Stimulated activated CD8-positive, alpha-beta memory T cell treated with anti-CD3 and anti-CD28 coated beads, Interleukin-7, amount 100 ng/mL, for 48 hours (primary cell): ENCODE results near the gene SLC30A5.
"Not testable (repeated sequence)": the region's sequence is repeated elsewhere in the genome, so short reads cannot be mapped to it uniquely, and the experiment has no call there.

Experiments
- DNase-seq, 2 donors: peaks; one replicate each; pipeline ENCODE4 v3.0.0-alpha.2; 2020; ENCODE audit warnings: low read depth in 1 of 2; ENCODE audit errors: extremely low read depth in 1 of 2

Gene SLC30A5

DNA sequence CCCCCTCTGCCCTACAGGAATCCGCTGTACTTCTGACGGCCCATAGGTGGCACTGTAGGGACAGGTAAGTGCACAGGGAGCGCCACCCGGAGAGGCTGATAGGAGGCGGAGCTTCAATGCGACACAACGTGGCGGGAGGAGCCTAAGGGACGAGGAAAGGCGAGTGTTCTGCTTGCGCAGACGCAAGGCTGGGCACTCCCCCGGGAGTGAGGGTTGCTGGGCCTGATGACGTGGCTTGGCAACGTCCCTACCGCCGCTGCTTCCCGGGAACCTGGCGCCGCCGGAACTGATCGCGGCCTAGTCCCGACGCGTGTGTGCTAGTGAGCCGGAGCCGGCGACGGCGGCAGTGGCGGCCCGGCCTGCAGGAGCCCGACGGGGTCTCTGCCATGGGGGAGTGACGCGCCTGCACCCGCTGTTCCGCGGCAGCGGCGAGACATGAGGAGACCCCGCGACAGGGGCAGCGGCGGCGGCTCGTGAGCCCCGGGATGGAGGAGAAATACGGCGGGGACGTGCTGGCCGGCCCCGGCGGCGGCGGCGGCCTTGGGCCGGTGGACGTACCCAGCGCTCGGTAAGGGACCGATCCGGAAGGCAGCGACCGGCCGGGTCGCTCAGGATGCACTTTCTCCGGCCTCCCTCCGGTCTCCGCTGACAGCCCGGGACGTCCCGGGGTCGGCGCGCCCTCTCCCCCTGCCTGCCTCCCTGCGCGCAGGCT, at the start of gene SLC30A5:
Gene SLC30A5, plus strand, starts transcription at position 244 of the 712 bp plus-strand sequence. Its CDS starts 242 bp downstream, at position 486.
- peak; percentile 97 to 99 for DNase-seq

DNA sequence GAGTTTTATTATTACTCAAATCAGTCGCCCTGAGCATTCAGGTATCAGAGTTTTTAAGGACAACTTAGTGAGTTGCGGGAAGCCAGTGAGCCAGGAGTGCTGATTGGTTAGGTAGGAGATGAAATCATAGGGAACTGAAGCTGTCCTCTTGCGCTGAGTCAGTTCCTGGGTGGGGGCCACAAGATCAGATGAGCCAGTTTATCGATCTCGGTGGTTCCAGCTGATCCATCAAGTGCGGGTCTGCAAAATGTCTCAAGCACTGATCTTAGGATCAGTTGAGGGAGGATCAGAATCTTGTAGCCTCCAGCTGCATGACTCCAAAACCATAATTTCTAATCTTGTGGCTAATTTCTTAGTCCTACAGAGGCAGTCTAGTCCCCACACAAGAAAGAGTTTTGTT, 48.6 kb upstream of the SLC30A5 start:
- not testable (repeated sequence) for DNase-seq

DNA sequence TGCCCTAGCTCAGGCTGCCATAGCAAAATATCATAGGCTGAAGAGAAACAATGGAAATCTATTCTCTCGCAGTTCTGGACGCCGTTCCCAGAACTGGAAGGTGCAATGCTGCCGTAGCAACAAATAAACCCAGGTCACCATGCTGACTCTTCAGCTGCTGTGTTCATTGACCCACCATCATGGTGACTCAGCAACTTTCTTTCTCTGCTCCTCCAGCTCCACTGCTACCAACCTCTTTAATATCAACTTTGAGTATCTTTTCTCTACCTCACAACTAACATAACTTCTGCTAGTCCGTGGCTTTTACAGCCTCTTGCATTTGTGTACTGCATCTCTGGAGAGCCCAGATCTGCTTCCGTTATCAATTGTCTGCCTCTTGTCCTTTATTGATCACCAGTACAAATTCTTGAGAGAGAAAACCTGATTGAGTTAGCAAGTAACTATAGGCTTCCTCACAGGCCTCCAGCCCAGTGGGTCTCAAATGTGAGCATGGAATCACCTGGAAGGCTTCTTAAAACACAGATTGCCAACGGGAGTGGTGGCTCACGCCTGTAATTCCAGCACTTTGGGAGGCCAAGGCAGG, 47.3 kb upstream of the SLC30A5 start:
- DNase-seq = no peak

DNA sequence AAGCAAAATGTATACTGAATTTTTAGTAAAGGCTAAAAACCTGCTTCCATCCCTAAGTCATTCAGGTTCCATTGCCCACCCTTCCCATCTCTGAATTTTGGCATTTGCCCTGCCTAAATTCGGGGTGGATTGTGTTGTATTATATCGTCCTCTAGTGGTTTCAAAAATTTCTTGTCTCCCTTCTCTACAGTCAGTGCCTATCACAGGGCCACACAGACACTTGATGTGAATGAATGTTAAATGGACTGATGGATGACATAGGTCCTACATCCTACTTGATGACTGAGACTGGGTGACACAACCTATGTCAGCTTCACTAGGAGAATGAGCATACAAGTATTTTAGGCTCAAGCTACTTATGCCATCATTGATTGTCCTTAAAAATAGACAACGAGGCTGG, 45.6 kb upstream of the SLC30A5 start:
- no peak for DNase-seq

DNA sequence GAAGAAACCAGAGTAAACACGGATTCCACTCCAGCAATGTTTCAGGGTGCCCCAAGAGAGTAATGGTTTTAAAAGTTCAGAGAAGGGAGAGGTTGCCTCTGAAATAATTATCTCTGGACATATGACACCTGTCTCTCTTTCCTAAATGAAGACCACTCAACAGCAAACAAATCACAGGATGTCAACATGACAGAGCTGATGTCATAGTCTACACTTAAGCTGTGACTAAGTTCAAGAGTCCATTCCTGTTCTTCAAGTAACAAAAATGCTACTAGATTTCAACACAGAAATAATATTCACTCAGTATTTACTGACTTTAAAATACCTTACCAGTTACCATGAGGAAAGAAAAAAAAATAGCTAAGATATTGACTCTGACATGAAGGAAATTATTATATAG, 44.7 kb upstream of the SLC30A5 start:
- no peak for DNase-seq

DNA sequence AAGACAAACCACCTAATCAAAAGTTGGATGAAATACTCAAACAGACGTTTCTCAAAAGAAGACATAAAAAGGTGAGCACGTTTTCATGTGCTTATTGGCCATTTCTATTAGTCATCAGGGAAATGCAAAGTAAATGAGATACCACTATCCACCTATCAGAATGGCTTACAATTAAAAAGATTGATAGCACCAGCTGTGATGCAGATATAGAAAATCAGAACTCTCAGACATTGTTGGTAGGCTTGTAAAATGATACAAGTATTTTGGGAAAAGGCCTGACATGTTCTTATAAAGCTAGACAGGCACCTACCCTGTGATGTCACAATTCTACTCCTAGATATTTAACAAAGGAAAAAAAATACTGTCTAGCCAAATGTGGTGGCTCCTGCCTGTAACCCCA, 44.0 kb upstream of the SLC30A5 start:
- DNase-seq = no peak

DNA sequence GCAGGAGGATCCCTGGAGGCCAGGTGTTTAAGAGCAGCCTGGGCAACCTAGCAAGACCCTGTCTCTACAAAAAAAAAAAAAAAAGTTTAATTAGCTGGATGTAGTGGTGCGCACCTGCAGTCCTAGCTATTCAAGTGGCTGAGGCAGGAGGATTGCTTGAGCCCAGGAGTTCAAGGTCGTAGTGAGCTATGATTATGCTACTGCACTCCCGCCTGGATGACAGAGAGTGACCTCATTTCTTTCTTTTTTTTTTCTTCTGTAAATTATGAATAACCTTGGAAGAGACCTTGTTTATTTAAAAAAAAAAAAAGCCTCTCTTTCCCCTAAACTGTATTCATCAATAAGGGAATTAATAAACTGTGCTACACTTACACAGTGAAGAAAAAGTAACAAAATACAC, 43.6 kb upstream of the SLC30A5 start:
- no peak for DNase-seq

DNA sequence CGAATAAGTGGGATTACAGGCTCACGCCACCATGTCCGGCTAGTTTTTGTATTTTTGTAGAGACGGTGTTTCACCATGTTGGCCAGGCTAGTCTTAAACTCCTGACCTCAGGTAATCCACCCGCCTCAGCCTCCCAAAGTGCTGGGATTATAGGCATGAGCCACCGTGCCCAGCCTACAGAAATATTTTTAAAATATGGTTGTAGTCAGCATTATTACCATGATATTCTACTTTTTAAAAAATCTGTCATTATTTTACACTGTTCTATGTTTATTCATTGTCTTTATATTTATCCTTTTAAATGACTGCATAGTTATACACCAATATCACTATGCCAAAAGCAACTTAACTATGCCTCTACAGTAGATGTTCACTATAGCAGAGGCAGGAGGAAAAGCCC, 41.6 kb upstream of the SLC30A5 start:
- no peak for DNase-seq

DNA sequence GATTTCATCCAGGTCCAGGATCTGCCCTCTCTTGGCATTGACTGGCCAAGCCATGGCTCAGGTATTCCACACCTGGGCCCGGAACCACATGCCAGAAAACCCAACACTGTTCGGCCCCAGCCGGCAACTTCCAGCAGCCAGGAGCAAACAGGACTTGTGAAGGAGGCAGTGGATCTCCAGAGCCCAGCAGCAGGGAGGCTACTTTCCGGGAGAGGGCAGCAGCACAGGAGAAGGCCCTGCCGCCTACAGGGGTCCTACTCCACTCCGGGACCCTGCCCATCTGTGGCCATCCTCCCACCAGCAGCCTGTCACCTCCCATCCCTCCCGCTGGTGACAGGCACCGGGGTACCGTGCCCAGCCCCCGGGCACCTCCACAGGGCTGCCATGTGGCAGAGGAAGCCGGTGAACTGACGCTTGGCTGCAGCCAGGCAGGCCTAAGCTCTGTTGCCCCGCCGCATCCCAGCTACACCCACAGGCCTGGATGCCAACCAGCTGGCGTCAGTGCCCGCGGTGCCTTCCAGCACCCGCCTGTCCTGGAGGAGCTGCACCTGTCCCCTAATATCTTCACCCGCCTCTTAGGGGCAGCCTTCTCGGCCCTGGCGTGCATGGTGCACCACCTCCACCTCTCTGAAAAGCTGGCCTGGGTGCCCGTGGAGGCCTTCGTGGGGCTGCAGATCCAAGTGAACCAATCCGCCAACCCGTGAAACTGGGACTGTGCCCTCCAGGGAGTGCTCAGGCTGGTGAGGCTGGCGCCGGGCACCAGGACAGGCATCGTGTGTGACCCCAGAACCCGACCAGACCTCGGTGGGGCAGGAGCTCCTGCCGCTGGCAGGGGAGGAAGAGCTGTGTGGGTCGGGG, 18.9 kb upstream of the SLC30A5 start:
- DNase-seq = no peak

DNA sequence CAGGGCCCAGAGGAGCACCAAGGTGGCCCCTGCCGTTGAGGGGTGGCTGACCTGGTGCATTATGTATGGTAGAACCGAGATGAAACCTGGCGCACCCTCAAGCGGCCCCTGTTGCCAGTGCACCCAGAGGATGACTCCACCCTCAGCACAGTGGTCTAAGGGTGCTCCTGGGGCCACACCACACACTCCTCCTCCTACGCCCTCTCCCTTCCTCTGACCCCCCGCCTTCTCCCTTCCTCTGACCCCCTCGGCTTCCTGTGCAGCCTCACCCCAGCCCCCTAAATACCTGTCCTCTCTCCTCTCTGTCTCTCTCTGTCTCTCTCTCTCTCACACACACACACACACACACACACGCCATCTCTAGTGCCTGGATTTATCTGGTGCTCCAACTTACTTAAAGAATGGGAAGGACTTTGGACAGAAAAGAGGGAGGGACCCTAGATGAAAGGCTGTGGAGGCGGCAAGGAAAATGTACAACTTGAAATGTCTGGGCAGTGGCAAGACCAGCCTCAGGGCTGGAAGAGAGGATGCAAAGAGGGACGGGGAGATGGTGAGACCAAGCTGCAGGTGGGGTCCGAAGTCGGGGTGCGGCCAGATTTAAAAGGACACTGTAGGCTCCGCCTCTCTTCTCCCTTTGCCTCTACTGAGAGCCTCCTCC, 18.2 kb upstream of the SLC30A5 start:
- DNase-seq = no peak

DNA sequence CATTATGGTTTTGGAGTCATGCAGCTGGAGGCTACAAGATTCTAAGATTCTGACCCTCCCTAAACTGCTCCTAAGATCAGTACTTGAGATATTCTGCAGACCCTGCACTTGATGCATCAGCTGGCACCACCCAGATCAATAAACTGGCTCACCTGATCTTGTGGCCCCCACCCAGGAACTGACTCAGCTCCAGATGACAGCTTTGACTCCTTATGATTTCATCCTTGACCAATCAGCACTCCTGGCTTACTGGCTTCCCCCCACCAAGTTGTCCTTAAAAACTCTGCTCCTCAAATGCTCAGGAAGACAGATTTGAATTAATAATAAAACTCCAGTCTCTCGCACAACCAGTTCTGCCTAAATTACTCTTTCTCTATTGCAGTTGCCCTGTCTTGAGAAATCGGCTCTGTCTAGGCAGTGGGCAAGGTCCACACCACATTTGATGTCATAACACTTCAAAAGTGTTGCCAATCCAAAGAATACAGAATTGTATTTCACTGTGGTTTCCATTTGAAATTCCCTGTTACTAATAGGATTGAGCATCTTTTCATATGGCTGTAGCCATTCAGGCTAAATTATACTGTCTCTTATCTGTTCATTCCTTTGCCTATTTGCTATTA, 14.8 kb upstream of the SLC30A5 start:
- no peak for DNase-seq

DNA sequence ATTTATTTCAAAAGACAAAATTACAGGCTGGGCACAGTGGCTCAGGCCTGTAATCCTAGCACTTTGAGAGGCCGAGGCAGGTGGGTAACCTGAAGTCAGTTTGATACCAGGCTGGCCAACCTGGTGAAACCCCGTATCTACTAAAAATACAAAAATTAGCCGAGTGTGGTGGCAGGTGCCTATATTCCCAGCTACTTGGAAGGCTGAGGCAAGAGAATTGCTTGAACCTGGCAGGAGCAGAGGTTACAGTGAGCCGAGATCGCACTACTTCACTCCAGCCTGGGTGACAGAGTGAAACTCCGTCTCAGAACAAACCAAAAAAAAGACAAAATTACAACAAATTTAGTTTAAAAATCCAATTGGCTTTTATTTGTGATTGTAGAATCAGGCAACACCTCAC, 14.3 kb upstream of the SLC30A5 start:
- no peak for DNase-seq

DNA sequence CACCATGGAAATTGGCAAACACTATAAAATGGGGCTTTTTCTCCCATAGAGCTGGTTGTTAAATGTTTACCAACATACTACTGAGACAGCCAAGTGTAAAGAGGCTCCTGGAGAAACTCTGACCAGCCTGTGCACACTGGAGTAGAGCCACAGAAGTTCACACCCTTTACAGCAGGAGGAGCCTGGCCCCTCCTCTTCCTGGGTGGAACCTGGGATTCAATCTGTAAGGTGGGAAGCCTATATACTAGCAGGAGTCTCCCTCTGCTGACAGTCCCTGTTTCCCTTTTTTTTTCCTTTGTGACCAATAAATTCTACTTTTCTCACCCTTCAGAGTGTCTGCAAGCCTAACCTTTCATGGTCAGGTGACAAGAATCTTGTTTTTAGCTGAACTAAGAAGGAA, 10.4 kb upstream of the SLC30A5 start:
- no peak for DNase-seq

DNA sequence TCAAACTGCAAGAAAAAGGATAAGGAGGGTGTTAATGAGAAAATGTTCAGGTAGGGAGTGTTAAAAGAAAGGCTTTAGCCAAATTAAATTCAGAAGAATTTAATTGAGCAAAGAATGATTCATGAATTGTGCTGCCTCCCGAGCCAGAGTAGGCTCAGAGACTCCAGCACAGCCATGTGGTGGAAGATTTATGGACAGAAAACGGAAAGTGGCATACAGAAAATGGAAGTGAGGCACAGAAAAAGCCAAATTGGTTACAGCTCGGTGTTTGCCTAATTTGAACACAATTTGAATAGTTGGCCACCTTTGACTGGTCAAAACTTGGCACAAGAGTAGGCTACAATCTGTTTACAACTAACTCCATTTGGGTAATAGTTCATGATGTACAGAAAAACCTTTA, 9.6 kb upstream of the SLC30A5 start:
- DNase-seq = no peak

DNA sequence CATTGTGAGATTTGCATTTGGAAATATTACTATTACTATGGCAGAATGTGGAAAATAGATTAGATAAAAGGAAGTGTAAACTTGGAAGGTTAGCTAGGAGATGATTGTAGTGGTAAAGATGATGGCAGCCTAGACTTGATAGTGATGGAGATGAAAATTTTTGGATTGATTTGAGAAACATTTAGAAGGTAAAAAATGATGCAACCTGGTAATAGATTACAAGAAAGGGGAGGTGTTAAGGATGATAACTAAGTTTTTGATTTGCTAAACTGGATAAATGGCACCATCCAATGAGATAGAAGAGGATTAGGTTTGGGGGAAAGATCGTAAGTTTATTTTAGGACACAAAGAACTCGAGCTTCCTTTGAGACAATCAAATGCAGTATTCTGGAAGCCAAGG, 8.9 kb upstream of the SLC30A5 start:
- no peak for DNase-seq

DNA sequence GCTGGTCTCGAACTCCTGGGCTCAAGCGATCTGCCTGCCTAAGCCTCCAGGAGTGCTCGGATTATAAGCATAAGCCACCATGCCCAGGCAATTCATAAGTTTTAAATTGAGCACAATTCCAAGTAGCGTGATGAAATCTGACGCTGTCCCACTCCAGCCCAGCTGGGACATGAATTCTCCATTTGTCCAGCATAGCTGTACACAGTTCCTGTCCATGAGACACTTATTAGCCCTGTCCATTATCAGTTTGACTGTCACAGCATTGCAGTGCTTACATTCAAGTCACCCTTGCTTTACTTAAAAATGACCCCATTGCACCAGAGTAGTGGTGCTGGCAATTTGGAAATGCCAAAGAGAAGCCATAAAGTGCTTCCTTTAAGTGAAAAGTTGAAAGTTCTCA, 7.6 kb upstream of the SLC30A5 start:
- DNase-seq = no peak

DNA sequence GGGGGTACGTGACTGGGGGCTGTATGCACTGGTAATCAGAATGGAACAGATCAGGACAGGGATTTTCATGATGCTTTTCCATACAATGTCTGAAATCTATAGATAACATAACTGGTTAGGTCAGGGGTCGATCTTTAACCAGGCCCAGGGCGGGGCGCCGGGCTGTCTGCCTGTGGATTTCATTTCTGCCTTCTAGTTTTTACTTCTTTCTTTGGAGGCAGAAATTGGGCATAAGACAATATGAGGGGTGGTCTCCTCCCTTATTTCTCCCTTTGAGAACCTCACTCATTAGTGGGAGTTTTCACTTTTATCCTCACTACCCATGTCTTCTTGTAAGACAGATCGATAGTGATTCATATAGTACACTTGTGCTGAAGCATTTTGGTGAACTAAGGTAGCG, 5.8 kb upstream of the SLC30A5 start:
- not testable (repeated sequence) for DNase-seq

DNA sequence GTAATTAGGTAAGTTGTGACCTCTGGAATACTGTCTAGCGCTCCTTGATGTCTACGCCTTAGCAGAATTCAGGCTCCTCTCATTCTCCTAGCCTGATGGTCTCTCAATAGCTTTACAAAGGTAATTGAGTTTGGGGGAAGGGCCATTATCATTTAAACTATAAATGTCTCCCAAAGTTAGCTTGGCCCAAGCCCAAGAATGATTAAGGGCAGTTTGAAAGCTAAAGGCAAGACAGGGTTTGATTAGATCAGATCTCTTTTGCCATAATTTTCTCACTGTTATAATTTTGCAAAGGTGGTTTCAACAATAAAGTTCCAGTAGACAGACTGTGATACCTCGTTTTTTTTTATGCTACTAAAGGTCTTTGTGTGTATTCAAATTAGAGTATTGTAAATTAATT, 3.7 kb upstream of the SLC30A5 start:
- no peak for DNase-seq

DNA sequence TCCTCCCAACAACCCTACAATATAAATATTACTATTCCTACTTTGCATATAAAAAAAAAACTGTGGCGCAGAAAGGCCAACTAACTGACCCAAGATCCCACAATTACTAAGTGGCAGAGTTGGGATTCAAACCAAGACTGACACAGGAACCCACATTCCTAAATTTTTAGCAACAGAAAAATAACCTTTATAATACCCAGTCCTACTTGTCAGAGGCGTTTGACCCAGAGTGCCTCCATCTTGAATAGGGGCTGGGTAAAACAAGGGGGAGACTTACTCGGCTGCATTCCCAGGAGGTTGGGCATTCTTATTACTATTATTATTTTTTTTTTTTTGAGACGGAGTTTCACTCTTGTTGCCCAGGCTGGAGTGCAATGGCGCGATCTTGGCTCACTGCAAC, 2.0 kb upstream of the SLC30A5 start:
- DNase-seq = no peak

DNA sequence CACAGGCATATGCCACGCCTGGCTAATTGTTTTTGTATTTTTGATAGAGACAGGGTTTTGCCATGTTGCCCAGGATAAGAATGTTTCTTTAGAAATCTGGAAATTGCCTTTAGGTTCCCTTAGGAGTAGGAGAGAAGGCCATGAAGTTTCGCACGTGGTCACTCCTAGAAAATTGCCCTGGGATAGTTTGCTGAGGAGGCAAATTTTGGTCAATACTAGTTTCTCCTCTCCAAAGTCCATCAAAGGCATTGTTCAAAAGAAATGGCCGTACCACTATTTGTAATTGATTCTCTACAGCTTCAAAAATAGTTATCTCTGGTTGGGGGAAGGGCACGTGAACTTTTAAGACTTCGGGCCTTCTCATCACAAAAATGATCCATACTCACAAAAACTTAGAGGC, 845 bp upstream of the SLC30A5 start:
- DNase-seq = no peak

DNA sequence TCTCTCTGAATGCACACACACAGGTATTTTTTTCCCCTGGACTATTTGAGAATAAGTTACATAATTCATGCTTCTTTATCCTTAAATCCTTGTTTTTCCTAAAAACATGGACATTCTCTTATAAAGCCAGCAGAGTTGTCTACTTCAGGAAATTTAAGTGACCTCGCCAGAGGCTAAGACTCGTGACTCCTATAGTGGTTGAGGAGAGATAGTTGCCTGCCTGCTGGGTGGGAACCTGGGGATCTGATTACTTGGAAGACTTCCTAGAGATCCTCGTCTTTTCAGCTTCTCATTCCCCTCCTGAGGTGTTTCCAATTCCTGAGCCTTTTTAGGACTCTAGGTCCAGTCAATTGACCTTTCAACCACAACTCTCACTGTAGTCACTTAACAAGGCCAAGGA, 5.5 kb downstream of the SLC30A5 start:
- no peak for DNase-seq
